ENCODE results near the gene YIPF3. TPM values are rescaled to one million over a fixed set of nuclear protein-coding genes. Genes with fewer than 3 reads are reported as not detected.
A peak's percentile ranks its signal among the peaks of the same experiment; 100 is the strongest.
"Not testable (repeated sequence)": the region's sequence is repeated elsewhere in the genome, so short reads cannot be mapped to it uniquely, and the experiment has no call there.

The YIPF3 gene
- total RNA-seq, 1 experiment from 2014 or later, result 50.3 TPM

- not testable (repeated sequence) for DNase-seq
Observed at GRCh38 chr6:43498291-43498690, 18.4 kb downstream of the YIPF3 start.

GRCh38 chr6:43497689-43498088 lies 19.0 kb downstream of the YIPF3 start:
- H3K79me2 ChIP-seq (ENCODE audit: low read length), result peaks cover 10% of the 10 kb centered on the region
- H3K4me2 ChIP-seq (ENCODE audit: low read depth, low read length, poor library complexity, severe bottlenecking), result no peak overlapping the region
- no peak overlapping the region for H3K27ac ChIP-seq (ENCODE audit: low read length)
- H3K27me3 ChIP-seq (ENCODE audit: low read length), result no peaks in the 10 kb centered on the region
- no peaks in the 10 kb centered on the region for H4K20me1 ChIP-seq (ENCODE audit: insufficient read depth, low read depth, low read length)
- H3K9ac ChIP-seq (ENCODE audit: low read length), result no peak overlapping the region
- no peaks in the 10 kb centered on the region for H3K36me3 ChIP-seq (ENCODE audit: insufficient read depth, low read length)
- H3K9me3 ChIP-seq (ENCODE audit: low read length), result no peaks in the 10 kb centered on the region
- no peak for DNase-seq
- no peak overlapping the region for H3K4me3 ChIP-seq (ENCODE audit: low read length)
- H2AFZ ChIP-seq (ENCODE audit: low read length), result no peak overlapping the region
- H3K9me2 ChIP-seq (replicated peaks; ENCODE audit: insufficient read depth, low read length), result no peaks in the 10 kb centered on the region
- no peaks in the 10 kb centered on the region for H3K4me1 ChIP-seq (ENCODE audit: low read length)

More at GRCh38 chr6:43498291-43498690, 18.4 kb downstream of the YIPF3 start:
- not testable (repeated sequence) for H3K9ac ChIP-seq (ENCODE audit: low read length); H3K27me3 ChIP-seq (ENCODE audit: low read length); H3K9me2 ChIP-seq (replicated peaks; ENCODE audit: insufficient read depth, low read length); H3K79me2 ChIP-seq (ENCODE audit: low read length); H3K36me3 ChIP-seq (ENCODE audit: insufficient read depth, low read length); H4K20me1 ChIP-seq (ENCODE audit: insufficient read depth, low read depth, low read length); H3K4me1 ChIP-seq (ENCODE audit: low read length); H3K27ac ChIP-seq (ENCODE audit: low read length); H3K4me2 ChIP-seq (ENCODE audit: low read depth, low read length, poor library complexity, severe bottlenecking); H3K9me3 ChIP-seq (ENCODE audit: low read length); H2AFZ ChIP-seq (ENCODE audit: low read length); H3K4me3 ChIP-seq (ENCODE audit: low read length)

- no peak overlapping the region for H2AFZ ChIP-seq (ENCODE audit: low read length)
- no peaks in the 10 kb centered on the region for H3K4me1 ChIP-seq (ENCODE audit: low read length)
- H3K9ac ChIP-seq (ENCODE audit: low read length), result no peak overlapping the region
- no peak overlapping the region for H3K4me2 ChIP-seq (ENCODE audit: low read depth, low read length, poor library complexity, severe bottlenecking)
- DNase-seq, result no peak
- no peaks in the 10 kb centered on the region for H3K9me2 ChIP-seq (replicated peaks; ENCODE audit: insufficient read depth, low read length)
- H3K27ac ChIP-seq (ENCODE audit: low read length), result no peak overlapping the region
- no peaks in the 10 kb centered on the region for H3K27me3 ChIP-seq (ENCODE audit: low read length)
- H4K20me1 ChIP-seq (ENCODE audit: insufficient read depth, low read depth, low read length), result no peaks in the 10 kb centered on the region
- H3K79me2 ChIP-seq (ENCODE audit: low read length), result peaks cover 10% of the 10 kb centered on the region
- H3K36me3 ChIP-seq (ENCODE audit: insufficient read depth, low read length), result no peaks in the 10 kb centered on the region
- H3K9me3 ChIP-seq (ENCODE audit: low read length), result no peaks in the 10 kb centered on the region
- H3K4me3 ChIP-seq (ENCODE audit: low read length), result no peak overlapping the region
Observed at GRCh38 chr6:43497129-43497396, 19.7 kb downstream of the YIPF3 start.

- Histone ChIP-seq H3K27ac (ENCODE audit: low read length) (no peak overlapping the region), H3K9ac (ENCODE audit: low read length) (no peak overlapping the region), H3K79me2 (ENCODE audit: low read length) (peaks cover 14% of the 10 kb centered on the region), H4K20me1 (ENCODE audit: insufficient read depth, low read depth, low read length) (no peaks in the 10 kb centered on the region), H3K9me3 (ENCODE audit: low read length) (no peaks in the 10 kb centered on the region), H3K4me2 (ENCODE audit: low read depth, low read length, poor library complexity, severe bottlenecking) (no peak overlapping the region), H2AFZ (ENCODE audit: low read length) (no peak overlapping the region), H3K27me3 (ENCODE audit: low read length) (no peaks in the 10 kb centered on the region), H3K4me1 (ENCODE audit: low read length) (no peaks in the 10 kb centered on the region), H3K9me2 (replicated peaks; ENCODE audit: insufficient read depth, low read length) (no peaks in the 10 kb centered on the region), H3K36me3 (ENCODE audit: insufficient read depth, low read length) (no peaks in the 10 kb centered on the region), H3K4me3 (ENCODE audit: low read length) (no peak overlapping the region)
- DNase-seq, result peak; percentile 64
Observed at GRCh38 chr6:43496370-43497128, 20.2 kb downstream of the YIPF3 start.

GRCh38 chr6:43495409-43495941 lies 21.3 kb downstream of the YIPF3 start:
- Histone ChIP-seq H3K9ac (ENCODE audit: low read length) (no peak overlapping the region), H3K27me3 (ENCODE audit: low read length) (no peaks in the 10 kb centered on the region), H3K4me2 (ENCODE audit: low read depth, low read length, poor library complexity, severe bottlenecking) (no peak overlapping the region), H3K4me3 (ENCODE audit: low read length) (no peak overlapping the region), H3K79me2 (ENCODE audit: low read length) (peaks cover 15% of the 10 kb centered on the region), H3K4me1 (ENCODE audit: low read length) (no peaks in the 10 kb centered on the region), H3K27ac (ENCODE audit: low read length) (no peak overlapping the region), H3K9me2 (replicated peaks; ENCODE audit: insufficient read depth, low read length) (no peaks in the 10 kb centered on the region), H3K9me3 (ENCODE audit: low read length) (no peaks in the 10 kb centered on the region), H2AFZ (ENCODE audit: low read length) (no peak overlapping the region), H4K20me1 (ENCODE audit: insufficient read depth, low read depth, low read length) (no peaks in the 10 kb centered on the region), H3K36me3 (ENCODE audit: insufficient read depth, low read length) (no peaks in the 10 kb centered on the region)
- DNase-seq, result peak; percentile 28

GRCh38 chr6:43494766-43495165 lies 22.0 kb downstream of the YIPF3 start:
- no peaks in the 10 kb centered on the region for H3K4me1 ChIP-seq (ENCODE audit: low read length)
- H3K4me3 ChIP-seq (ENCODE audit: low read length), result no peak overlapping the region
- no peak overlapping the region for H3K4me2 ChIP-seq (ENCODE audit: low read depth, low read length, poor library complexity, severe bottlenecking)
- DNase-seq, result peak; percentile 32
- H3K27ac ChIP-seq (ENCODE audit: low read length), result no peak overlapping the region
- H3K36me3 ChIP-seq (ENCODE audit: insufficient read depth, low read length), result no peaks in the 10 kb centered on the region
- H3K9me3 ChIP-seq (ENCODE audit: low read length), result no peaks in the 10 kb centered on the region
- no peak overlapping the region for H2AFZ ChIP-seq (ENCODE audit: low read length)
- peaks cover 20% of the 10 kb centered on the region for H3K79me2 ChIP-seq (ENCODE audit: low read length)
- H4K20me1 ChIP-seq (ENCODE audit: insufficient read depth, low read depth, low read length), result no peaks in the 10 kb centered on the region
- H3K27me3 ChIP-seq (ENCODE audit: low read length), result no peaks in the 10 kb centered on the region
- no peak overlapping the region for H3K9ac ChIP-seq (ENCODE audit: low read length)
- H3K9me2 ChIP-seq (replicated peaks; ENCODE audit: insufficient read depth, low read length), result no peaks in the 10 kb centered on the region

GRCh38 chr6:43494321-43494720 lies 22.4 kb downstream of the YIPF3 start:
- Histone ChIP-seq H2AFZ (ENCODE audit: low read length) (no peak overlapping the region), H3K36me3 (ENCODE audit: insufficient read depth, low read length) (no peaks in the 10 kb centered on the region), H3K9ac (ENCODE audit: low read length) (no peak overlapping the region), H3K79me2 (ENCODE audit: low read length) (peaks cover 21% of the 10 kb centered on the region), H3K4me1 (ENCODE audit: low read length) (no peaks in the 10 kb centered on the region), H4K20me1 (ENCODE audit: insufficient read depth, low read depth, low read length) (no peaks in the 10 kb centered on the region), H3K4me3 (ENCODE audit: low read length) (no peak overlapping the region), H3K27ac (ENCODE audit: low read length) (no peak overlapping the region), H3K9me3 (ENCODE audit: low read length) (no peaks in the 10 kb centered on the region), H3K27me3 (ENCODE audit: low read length) (no peaks in the 10 kb centered on the region), H3K9me2 (replicated peaks; ENCODE audit: insufficient read depth, low read length) (no peaks in the 10 kb centered on the region), H3K4me2 (ENCODE audit: low read depth, low read length, poor library complexity, severe bottlenecking) (no peak overlapping the region)
- DNase-seq, result peak; percentile 29

- H3K9me3 ChIP-seq (ENCODE audit: low read length), result no peaks in the 10 kb centered on the region
- H3K36me3 ChIP-seq (ENCODE audit: insufficient read depth, low read length), result no peaks in the 10 kb centered on the region
- DNase-seq, result no peak
- H3K9ac ChIP-seq (ENCODE audit: low read length), result no peak overlapping the region
- H3K27ac ChIP-seq (ENCODE audit: low read length), result no peak overlapping the region
- peaks cover 26% of the 10 kb centered on the region for H3K79me2 ChIP-seq (ENCODE audit: low read length)
- H3K4me3 ChIP-seq (ENCODE audit: low read length), result no peak overlapping the region
- no peaks in the 10 kb centered on the region for H3K27me3 ChIP-seq (ENCODE audit: low read length)
- no peaks in the 10 kb centered on the region for H3K9me2 ChIP-seq (replicated peaks; ENCODE audit: insufficient read depth, low read length)
- H3K4me2 ChIP-seq (ENCODE audit: low read depth, low read length, poor library complexity, severe bottlenecking), result no peak overlapping the region
- no peaks in the 10 kb centered on the region for H3K4me1 ChIP-seq (ENCODE audit: low read length)
- no peak overlapping the region for H2AFZ ChIP-seq (ENCODE audit: low read length)
- H4K20me1 ChIP-seq (ENCODE audit: insufficient read depth, low read depth, low read length), result no peaks in the 10 kb centered on the region
Observed at GRCh38 chr6:43493833-43494232, 22.9 kb downstream of the YIPF3 start.

Measured in Karpas-422 (cell line).